NB4 (cell line): ENCODE data around the gene KLF4.

Experiments
- DNase-seq: peaks from one replicate; pipeline ENCODE4 v3.0.0; 2010; ENCODE audit warnings: low read depth
- H3K4me3 ChIP-seq: one replicate; pipeline ENCODE4 v1.5.1; 2011; ENCODE audit warnings: mild to moderate bottlenecking, low read depth, low read length, moderate library complexity
- MAX ChIP-seq: IDR thresholded peaks from 2 replicates; pipeline ENCODE4 v1.6.1; 2011; ENCODE audit warnings: low read depth, low read length
- MYC ChIP-seq: IDR thresholded peaks from 2 replicates; pipeline ENCODE4 v1.6.1; 2011; ENCODE audit warnings: low read depth, low read length
- POLR2A ChIP-seq: IDR thresholded peaks from 2 replicates; pipeline ENCODE4 v1.6.1; 2011; ENCODE audit warnings: mild to moderate bottlenecking; ENCODE audit not compliant: insufficient read length; ENCODE audit errors: extremely low read depth
- TF ChIP-seq, protein P1 (sequence below): IDR thresholded peaks from one replicate; pipeline ENCODE4 v1.5.1; 2012; ENCODE audit warnings: low read depth, low read length

The KLF4 gene

GRCh38 chr9:107489144-107489673, 360 bp downstream of the KLF4 start:
- DNase-seq = no peak

GRCh38 chr9:107488375-107489143, 1.0 kb downstream of the KLF4 start:
- peak overlapping the region; percentile 62 for H3K4me3 ChIP-seq
- TF ChIP-seq MYC (no peak), POLR2A (no peak), MAX (no peak)
- TF ChIP-seq, protein P1, sequence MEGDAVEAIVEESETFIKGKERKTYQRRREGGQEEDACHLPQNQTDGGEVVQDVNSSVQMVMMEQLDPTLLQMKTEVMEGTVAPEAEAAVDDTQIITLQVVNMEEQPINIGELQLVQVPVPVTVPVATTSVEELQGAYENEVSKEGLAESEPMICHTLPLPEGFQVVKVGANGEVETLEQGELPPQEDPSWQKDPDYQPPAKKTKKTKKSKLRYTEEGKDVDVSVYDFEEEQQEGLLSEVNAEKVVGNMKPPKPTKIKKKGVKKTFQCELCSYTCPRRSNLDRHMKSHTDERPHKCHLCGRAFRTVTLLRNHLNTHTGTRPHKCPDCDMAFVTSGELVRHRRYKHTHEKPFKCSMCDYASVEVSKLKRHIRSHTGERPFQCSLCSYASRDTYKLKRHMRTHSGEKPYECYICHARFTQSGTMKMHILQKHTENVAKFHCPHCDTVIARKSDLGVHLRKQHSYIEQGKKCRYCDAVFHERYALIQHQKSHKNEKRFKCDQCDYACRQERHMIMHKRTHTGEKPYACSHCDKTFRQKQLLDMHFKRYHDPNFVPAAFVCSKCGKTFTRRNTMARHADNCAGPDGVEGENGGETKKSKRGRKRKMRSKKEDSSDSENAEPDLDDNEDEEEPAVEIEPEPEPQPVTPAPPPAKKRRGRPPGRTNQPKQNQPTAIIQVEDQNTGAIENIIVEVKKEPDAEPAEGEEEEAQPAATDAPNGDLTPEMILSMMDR = no peak
- peak; percentile 49 for DNase-seq

More at GRCh38 chr9:107489144-107489673, 360 bp downstream of the KLF4 start:
- peak overlapping the region; percentile 62 for H3K4me3 ChIP-seq
- TF ChIP-seq POLR2A (no peak), MAX (no peak), MYC (no peak)
- TF ChIP-seq, protein P1 = no peak

DNA sequence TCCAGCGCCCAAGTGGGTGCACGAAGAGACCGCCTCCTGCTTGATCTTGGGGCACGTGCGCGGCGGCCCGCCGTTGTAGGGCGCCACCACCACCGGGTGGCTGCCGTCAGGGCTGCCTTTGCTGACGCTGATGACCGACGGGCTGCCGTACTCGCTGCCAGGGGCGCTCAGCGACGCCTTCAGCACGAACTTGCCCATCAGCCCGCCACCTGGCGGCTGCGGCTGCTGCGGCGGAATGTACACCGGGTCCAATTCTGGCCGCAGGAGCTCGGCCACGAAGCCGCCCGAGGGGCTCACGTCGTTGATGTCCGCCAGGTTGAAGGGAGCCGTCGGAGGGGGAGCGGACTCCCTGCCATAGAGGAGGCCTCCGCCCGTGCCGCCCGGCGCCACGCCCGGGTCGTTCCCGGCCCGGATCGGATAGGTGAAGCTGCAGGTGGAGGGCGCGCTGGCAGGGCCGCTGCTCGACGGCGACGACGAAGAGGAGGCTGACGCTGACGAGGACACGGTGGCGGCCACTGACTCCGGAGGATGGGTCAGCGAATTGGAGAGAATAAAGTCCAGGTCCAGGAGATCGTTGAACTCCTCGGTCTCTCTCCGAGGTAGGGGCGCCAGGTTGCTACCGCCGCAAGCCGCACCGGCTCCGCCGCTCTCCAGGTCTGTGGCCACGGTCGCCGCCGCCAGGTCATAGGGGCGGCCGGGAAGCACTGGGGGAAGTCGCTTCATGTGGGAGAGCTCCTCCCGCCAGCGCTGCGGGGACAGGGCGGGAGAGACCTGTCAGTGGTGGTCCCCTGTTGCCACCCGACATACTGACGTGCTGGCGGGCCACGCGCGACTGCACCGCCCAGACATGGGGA, 1.8 kb downstream of the KLF4 start:
- no peak for DNase-seq
- TF ChIP-seq POLR2A (no peak), MYC (no peak), MAX (no peak)
- TF ChIP-seq, protein P1 = no peak
- peak overlapping the region; percentile 62 for H3K4me3 ChIP-seq

DNA sequence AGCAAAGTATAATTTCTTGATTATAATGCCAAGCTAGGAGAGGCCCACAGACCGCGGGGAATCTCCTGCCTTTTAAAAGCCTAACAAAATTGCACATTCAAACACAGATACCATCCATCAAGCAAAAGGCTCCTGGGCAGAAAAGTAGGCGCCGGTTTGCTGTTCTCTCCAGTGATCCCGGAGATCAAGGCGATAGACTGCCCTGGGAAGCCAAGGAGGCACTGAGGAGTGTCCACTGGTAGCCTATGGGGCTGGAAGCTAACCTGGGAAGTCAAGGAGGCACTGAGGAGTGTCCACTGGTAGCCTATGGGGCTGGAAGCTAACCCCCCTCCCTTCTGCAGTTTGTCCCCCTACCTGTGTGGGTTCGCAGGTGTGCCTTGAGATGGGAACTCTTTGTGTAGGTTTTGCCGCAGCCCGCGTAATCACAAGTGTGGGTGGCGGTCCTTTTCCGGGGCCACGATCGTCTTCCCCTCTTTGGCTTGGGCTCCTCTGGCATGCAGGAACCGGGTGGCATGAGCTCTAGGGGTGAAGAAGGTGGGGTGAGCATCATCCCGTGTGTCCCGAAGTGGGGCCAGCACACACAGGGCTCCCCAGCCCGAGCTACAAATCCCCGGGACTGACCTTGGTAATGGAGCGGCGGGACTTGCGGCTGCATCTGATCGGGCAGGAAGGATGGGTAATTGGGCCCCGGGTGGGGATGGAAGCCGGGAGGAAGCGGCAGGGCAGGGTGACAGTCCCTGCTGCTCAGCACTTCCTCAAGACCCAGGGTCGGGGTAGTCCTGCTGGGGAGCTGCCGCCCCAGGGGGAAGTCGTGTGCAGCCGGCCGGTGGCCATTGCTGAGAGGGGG, 2.7 kb downstream of the KLF4 start:
- no peak overlapping the region for H3K4me3 ChIP-seq

GRCh38 chr9:107485458-107486043, 4.0 kb downstream of the KLF4 start:
- no peak overlapping the region for H3K4me3 ChIP-seq
- TF ChIP-seq MYC (no peak), MAX (no peak), POLR2A (no peak)
- TF ChIP-seq, protein P1 = no peak
- no peak for DNase-seq

More for the DNA sequence above, 2.7 kb downstream of the KLF4 start:
- TF ChIP-seq POLR2A (no peak), MYC (no peak), MAX (no peak)
- DNase-seq = no peak
